ENCODE measurements around the gene SCG3.

GRCh38 chr15:51768018-51768417, 86.7 kb downstream of the SCG3 start:
- TF ChIP-seq CTCF (IDR thresholded peaks at IDR 0.05; ENCODE audit: insufficient read depth, low read length, poor library complexity, severe bottlenecking) (no peak), EZH2phosphoT487 (conservative IDR thresholded peaks at IDR 0.05; ENCODE audit: low read length) (no peak)

All from SU-DHL-6 (cell line).